GM18498 (cell line): ENCODE measurements around the gene RBCK1.
"Not testable (repeated sequence)": the region's sequence is repeated elsewhere in the genome, so short reads cannot be mapped to it uniquely, and the experiment has no call there.

Experiments used
- ATAC-seq: cut with Tn5 transposase; IDR thresholded peaks from one replicate; pipeline ENCODE4 v1.9.1; 2021; ENCODE audit warnings: mild to moderate bottlenecking, moderate library complexity; ENCODE audit not compliant: unreplicated experiment

The RBCK1 gene

GRCh38 chr20:434661-435419 is 26.7 kb downstream of the RBCK1 start:
- ATAC-seq: no peak

GRCh38 chr20:435558-435957 is 27.5 kb downstream of the RBCK1 start:
- no peak for ATAC-seq

- no peak for ATAC-seq
Measured at GRCh38 chr20:436476-436875, 28.4 kb downstream of the RBCK1 start.

- no peak for ATAC-seq
Measured at GRCh38 chr20:437787-438486, 29.8 kb downstream of the RBCK1 start.

- ATAC-seq: no peak
Measured at GRCh38 chr20:438571-439469, 30.7 kb downstream of the RBCK1 start.

GRCh38 chr20:440148-440547 is 32.0 kb downstream of the RBCK1 start:
- no peak for ATAC-seq

GRCh38 chr20:440636-441035 is 32.5 kb downstream of the RBCK1 start:
- ATAC-seq: no peak

- ATAC-seq: no peak
Measured at GRCh38 chr20:443223-443775, 35.2 kb downstream of the RBCK1 start.

GRCh38 chr20:444117-444516 is 36.0 kb downstream of the RBCK1 start:
- no peak for ATAC-seq

- no peak for ATAC-seq
Measured at GRCh38 chr20:444862-445426, 36.8 kb downstream of the RBCK1 start.

GRCh38 chr20:445514-446336 is 37.6 kb downstream of the RBCK1 start:
- ATAC-seq: no peak

GRCh38 chr20:452021-452420 is 43.9 kb downstream of the RBCK1 start:
- ATAC-seq: not testable (repeated sequence)

- no peak for ATAC-seq
Measured at GRCh38 chr20:454951-455350, 46.9 kb downstream of the RBCK1 start.

- no peak for ATAC-seq
Measured at GRCh38 chr20:458776-459175, 50.7 kb downstream of the RBCK1 start.

- no peak for ATAC-seq
Measured at GRCh38 chr20:460180-460579, 52.1 kb downstream of the RBCK1 start.

GRCh38 chr20:460707-461106 is 52.6 kb downstream of the RBCK1 start:
- ATAC-seq: no peak

- ATAC-seq: peak; percentile 57
Measured at GRCh38 chr20:461254-462198, 53.4 kb downstream of the RBCK1 start.

GRCh38 chr20:462199-462991 is 54.3 kb downstream of the RBCK1 start, which contains the start of gene TBC1D20:
Gene TBC1D20 (minus strand): TSS chr20:462533. CDS start chr20:462405, 128 bp downstream.
- ATAC-seq: peak; percentile 92
